ENCODE measurements around the gene PRAME.

The PRAME gene

DNA sequence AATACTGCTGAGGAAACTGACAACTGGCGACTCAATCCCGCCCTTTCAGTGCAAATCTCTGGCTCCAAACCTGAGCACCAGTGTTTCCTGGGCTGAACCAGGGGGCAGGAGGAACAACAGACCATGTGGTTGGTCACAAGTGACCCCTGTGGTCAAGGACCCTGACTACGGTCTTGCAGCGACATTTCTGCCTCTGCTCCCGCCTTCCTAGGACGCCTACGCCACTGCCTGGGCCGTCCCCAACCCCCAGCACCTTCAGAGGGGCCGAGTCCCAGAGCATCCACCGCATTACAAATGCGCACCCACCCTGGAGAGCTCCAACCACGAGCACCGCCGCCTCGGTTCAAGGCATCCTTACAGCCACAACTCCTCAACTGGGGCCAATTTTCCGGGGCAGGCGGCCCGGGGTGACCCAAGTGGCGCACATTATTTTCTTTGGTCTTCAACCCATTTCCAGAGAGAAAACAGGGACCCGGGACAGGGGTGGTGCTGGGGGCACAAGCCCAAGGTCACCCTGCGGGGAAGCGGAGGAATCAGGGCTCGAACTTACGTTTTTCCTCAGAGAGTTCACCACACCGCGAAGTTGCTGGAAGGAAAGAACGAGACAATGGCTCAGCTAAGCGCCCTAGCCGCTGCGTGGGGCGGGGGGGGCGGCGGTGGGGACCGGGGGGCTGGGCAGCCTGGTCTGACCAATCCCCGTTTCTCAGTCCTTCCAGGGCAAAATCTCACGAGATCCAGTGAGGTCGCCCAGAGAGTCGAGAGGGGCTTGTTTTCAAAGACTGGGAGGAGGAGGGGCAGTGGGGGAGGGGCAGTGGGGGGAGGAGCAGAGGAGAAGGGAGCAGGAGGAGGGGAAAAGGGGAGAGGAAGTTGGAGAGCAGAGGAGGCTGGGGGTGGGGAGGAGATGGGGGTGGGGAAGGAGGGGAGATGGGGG lies 1.8 kb downstream of the PRAME start:
- TF ChIP-seq, protein P1, sequence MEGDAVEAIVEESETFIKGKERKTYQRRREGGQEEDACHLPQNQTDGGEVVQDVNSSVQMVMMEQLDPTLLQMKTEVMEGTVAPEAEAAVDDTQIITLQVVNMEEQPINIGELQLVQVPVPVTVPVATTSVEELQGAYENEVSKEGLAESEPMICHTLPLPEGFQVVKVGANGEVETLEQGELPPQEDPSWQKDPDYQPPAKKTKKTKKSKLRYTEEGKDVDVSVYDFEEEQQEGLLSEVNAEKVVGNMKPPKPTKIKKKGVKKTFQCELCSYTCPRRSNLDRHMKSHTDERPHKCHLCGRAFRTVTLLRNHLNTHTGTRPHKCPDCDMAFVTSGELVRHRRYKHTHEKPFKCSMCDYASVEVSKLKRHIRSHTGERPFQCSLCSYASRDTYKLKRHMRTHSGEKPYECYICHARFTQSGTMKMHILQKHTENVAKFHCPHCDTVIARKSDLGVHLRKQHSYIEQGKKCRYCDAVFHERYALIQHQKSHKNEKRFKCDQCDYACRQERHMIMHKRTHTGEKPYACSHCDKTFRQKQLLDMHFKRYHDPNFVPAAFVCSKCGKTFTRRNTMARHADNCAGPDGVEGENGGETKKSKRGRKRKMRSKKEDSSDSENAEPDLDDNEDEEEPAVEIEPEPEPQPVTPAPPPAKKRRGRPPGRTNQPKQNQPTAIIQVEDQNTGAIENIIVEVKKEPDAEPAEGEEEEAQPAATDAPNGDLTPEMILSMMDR (IDR thresholded peaks at IDR 0.05) = no peak

DNA sequence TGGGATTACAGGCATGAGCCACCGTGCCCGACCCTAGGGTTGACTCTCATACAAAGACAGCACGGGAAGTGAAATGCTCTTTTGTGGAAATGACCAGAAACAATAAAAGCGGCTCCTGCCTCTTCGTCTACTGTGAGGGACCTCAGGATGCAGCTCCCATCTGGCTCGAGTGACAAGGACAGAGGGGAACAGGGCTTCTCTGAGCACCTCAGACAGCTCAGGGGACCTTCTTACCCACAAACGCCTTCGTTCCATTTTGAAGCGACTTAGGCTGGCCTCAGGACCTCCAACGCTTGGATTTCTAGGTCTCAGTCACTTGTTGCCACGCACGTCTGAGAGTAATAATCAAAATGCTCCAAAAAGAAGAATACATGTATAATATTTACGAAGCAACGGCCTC lies 2.5 kb downstream of the PRAME start:
- TF ChIP-seq, protein P1 (IDR thresholded peaks at IDR 0.05) = no peak

DNA sequence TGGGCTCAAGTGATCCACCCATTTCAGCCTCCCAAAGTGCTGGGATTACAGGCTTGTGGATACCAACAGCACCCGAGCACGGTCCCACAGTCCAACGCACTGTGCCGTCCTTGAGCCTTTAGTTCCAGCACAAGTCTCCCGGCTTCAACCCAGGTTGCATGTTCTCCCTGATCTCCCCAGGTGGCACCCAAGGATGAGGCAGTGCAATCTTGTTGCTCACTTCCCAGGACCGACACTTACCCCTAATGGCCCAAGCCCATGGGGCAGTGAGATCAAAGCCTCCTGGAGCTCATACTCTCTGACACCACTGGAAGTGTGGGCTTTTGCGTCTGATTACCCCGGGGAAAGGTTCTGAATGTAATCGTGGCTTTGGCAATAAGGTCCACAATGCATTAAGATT lies 3.5 kb downstream of the PRAME start:
- TF ChIP-seq, protein P1 (IDR thresholded peaks at IDR 0.05) = no peak

DNA sequence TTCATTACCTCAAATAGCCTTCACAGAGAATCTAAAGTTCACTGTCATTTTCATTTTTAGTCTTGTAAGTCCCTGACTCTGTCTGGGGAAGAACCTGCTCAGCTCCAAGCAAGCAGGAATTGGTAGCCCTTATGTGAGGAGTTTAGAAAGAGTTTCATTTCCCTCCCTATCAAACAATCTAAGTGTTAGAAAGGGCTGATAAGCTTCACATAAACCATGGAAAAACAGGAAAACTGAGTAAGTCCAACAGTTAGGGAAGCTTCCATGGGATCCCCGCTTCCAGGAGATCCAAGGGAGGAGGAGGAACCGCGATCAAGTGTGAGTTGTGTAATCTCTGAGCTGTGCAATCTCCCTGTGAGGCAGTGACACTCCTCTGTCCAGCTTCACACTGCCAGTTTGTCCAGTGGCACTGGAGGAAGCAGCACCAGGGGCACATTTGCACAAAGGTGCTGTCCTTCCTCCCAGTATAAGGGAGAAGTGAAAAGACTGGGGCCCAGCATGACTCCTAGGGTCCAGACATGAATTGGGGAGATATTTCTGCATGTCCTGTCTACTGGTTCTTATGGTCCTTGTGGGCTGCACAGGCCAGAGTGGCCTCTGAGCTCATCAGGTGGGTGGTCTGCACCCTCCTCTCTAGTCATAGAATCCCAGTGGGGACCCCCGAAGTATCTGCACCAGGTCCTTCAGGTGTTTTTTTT lies 4.3 kb downstream of the PRAME start:
- TF ChIP-seq, protein P1 (IDR thresholded peaks at IDR 0.05) = no peak

DNA sequence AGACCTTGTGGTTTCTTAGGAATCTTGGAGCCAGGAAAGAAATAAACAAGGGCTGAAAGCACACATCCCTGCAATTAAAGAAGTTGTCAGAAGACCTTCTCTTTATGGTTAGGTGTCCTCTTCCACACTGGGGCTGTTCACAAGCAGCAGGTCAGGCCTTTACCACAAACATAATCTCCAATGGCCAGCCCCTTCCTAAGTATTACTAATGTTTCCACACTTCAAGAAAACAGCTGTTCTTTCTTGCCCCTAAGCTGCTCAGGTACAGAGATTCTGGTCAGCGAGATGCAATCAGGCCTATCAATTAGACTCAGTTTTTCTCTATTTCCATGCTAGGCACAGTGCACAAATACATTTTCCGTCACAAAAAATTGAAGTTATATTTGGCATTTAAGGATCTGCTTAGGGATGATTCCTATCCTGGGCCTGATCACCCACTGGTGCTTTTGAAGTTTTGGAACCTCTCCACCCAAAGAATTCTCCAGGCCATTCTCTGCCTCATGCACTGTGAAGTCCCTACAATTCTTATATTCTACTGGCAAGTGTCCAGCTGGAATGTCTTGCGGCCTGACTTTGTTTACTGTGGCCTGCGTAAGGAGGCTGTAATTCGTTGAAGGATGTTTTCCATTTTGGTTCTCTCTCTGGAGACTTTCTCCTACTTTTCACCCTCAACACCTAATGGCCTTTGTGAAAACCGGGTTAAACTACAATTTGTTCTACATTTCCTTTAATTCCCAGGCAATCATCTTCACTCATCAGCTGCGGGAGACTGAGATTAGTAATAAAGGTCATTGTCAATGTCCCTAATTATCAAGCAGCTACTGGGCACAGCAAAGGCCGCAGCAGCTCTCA lies 5.1 kb downstream of the PRAME start:
- TF ChIP-seq, protein P1 (IDR thresholded peaks at IDR 0.05) = no peak

DNA sequence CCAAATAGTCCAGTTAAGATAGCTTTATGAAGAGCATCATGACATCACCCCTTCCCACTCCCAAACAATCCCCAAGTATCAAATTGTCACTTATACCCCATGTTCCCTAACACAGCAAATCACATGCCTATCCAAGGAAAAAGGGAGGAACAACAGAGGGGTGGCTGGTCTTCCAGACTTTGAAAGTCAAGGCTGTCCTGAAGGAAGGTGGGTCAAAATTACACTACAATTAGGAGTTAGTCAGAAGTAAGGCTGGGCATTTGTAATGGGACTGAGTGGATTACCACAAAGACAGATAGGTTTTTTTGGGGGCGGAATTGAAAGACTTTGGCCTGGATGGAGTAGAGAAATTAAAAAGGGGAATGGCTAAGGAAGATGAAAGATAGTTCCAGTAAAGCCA lies 5.9 kb downstream of the PRAME start:
- TF ChIP-seq, protein P1 (IDR thresholded peaks at IDR 0.05) = no peak

DNA sequence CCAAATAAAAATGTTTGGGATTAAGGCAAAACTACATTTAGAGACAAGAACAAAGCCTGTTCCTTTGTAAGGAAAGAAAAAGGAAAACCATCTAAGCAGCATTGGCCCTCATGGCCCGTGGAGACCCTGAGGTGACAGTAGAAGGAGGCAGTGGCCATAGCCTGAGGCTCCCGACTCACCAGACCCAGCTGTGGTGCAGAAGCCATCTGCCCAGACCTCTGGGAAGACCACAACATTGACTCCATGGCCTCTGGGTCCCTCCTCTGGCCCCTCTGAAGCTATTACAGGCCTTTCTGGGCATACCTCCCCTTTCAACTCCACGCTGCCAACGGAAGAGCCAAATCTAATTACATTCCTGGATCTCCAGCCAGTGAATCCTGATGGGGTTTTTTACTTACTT lies 6.4 kb downstream of the PRAME start:
- TF ChIP-seq, protein P1 (IDR thresholded peaks at IDR 0.05) = no peak

All from LNCAP (cell line).